ENCODE data around the gene KCNN2. TPM values are rescaled to one million over a fixed set of nuclear protein-coding genes. Genes with fewer than 3 reads are reported as not detected.

The KCNN2 gene
- total and polyA plus RNA-seq, 2 donors (not counting 3 experiments of a cell fraction or from before 2014, with no cell fraction given) = 0.32 to 1.9 TPM

- no peak overlapping the region for H3K4me3 ChIP-seq (replicated peaks in 1 of 3; ENCODE audit: insufficient read depth in 1 of 3, low read depth in 1 of 3, low read length in 3 of 3)
- no peaks in the 10 kb centered on the region for H3K36me3 ChIP-seq (ENCODE audit: control insufficient read depth in 2 of 2, extremely low read depth in 1 of 2, insufficient read depth in 2 of 2, low read length in 2 of 2)
- no peak overlapping the region for H2AFZ ChIP-seq (ENCODE audit: low read depth, low read length)
- H3K4me2 ChIP-seq (ENCODE audit: insufficient read depth, low read length) = no peak overlapping the region
- ChIA-PET POLR2A (no interaction called here), CTCF (interaction anchor here (0.7 to 7.7 kb wide), 17 partner anchors 12 to 841 kb away, joined by 3 to 200 read pairs (median 4); no protein-coding TSS in a partner anchor)
- H3K9me3 ChIP-seq (replicated peaks; ENCODE audit: control insufficient read depth, insufficient read depth, low read length) = no peaks in the 10 kb centered on the region
- no peaks in the 10 kb centered on the region for H3K9me1 ChIP-seq (replicated peaks; ENCODE audit: control insufficient read depth, extremely low read depth, insufficient read depth, low read length)
- no peaks in the 10 kb centered on the region for H3K79me2 ChIP-seq (ENCODE audit: control insufficient read depth, insufficient read depth, low read length)
- no peaks in the 10 kb centered on the region for H3K27me3 ChIP-seq (ENCODE audit: control insufficient read depth in 2 of 2, insufficient read depth in 2 of 2, low read length in 2 of 2)
- no peak overlapping the region for H3K27ac ChIP-seq (ENCODE audit: insufficient read depth, low read depth, low read length)
- H4K20me1 ChIP-seq (replicated peaks; ENCODE audit: control insufficient read depth, extremely low read depth, insufficient read depth, low read length) = no peaks in the 10 kb centered on the region
- H3K4me1 ChIP-seq (ENCODE audit: control insufficient read depth, extremely low read depth, insufficient read depth, low read length) = no peaks in the 10 kb centered on the region
- no TSS peak for BruUV-seq (replicated peaks)
- FAIRE-seq = no peak
- no peak for DNase-seq (ENCODE audit: low read depth, low spot score)
- TF ChIP-seq GATA2 (IDR thresholded peaks at IDR 0.05; ENCODE audit: insufficient read depth, insufficient read length, low read depth, low read length) (no peak), MYC (IDR thresholded peaks at IDR 0.05; ENCODE audit: low read depth, low read length) (no peak), CTCF (IDR thresholded peaks at IDR 0.05; ENCODE audit: extremely low read depth in 1 of 2, insufficient read depth in 1 of 2, low read depth in 1 of 2, low read length in 2 of 2) (peak in 1 of 2 donors; percentile 19), POLR2AphosphoS5 (IDR thresholded peaks at IDR 0.05; ENCODE audit: insufficient read depth, low read depth, low read length) (no peak), FOS (IDR thresholded peaks at IDR 0.05; ENCODE audit: borderline replicate concordance, insufficient read depth, low read length) (no peak)
- H3K9ac ChIP-seq (replicated peaks; ENCODE audit: extremely low read depth, insufficient read depth, low read length) = no peak overlapping the region
- dilution Hi-C loops (cut with MboI; ENCODE audit: extremely low pct_ligation_motif_present, low sequenced_read_pairs) (no loop called here), intact Hi-C loops (cut with micrococcal nuclease) (no loop called here)
Measured at GRCh38 chr5:114447084-114447773, 85.4 kb downstream of the KCNN2 start.

All from endothelial cell of umbilical vein (primary cell).